Panc1 (cell line): ENCODE results near the gene DQX1. TPM values are rescaled to one million over a fixed set of nuclear protein-coding genes. Genes with fewer than 3 reads are reported as not detected.
A peak's percentile ranks its signal among the peaks of the same experiment; 100 is the strongest.
"Not testable (repeated sequence)": the region's sequence is repeated elsewhere in the genome, so short reads cannot be mapped to it uniquely, and the experiment has no call there.

Source experiments
- ATAC-seq: fragments of 200-7000 bp; cut with Tn5 transposase; 2 replicates; pipeline ENCODE4 v1.9.1; 2020; ENCODE audit warnings: mild to moderate bottlenecking, moderate library complexity
- BruUV-seq: library from RNA; stranded (reverse); fragments of 400-500 nt; replicated peaks from 2 replicates; lab custom pipeline; 2021; lab: Mats Ljungman, UMichigan
- CTCF ChIA-PET: fragments of 300-600 bp; sonication (Branson Sonifier 250); formaldehyde crosslinking; loops from one replicate; lab custom pipeline; 2022; ENCODE audit warnings: antibody characterized with exemption; lab: Charles Lee
- POLR2A ChIA-PET: fragments of 300-600 bp; sonication (Branson Sonifier 250); formaldehyde crosslinking; loops from one replicate; lab custom pipeline; 2022; ENCODE audit warnings: antibody characterized with exemption; lab: Charles Lee
- DNase-seq: peaks from one replicate; pipeline ENCODE4 v3.0.0-alpha.2; 2010; ENCODE audit warnings: low read depth, low spot score
- H3K27ac ChIP-seq: 2 replicates; pipeline ENCODE4 v1.5.1; 2011; ENCODE audit warnings: mild to moderate bottlenecking, low read length, inconsistent platforms
- H3K27me3 ChIP-seq: fragments of 200-500 bp; sonication (Bioruptor generic); 2 replicates; pipeline ENCODE4 v1.6.0; 2014; ENCODE audit warnings: low read length, inconsistent platforms; ENCODE audit not compliant: control insufficient read depth, insufficient read depth
- H3K36me3 ChIP-seq: fragments of 200-500 bp; sonication (Bioruptor generic); 2 replicates; pipeline ENCODE4 v1.5.1; 2014; ENCODE audit warnings: inconsistent platforms, mild to moderate bottlenecking, low read length, moderate library complexity; ENCODE audit not compliant: control insufficient read depth, insufficient read depth
- H3K4me1 ChIP-seq: 2 replicates; pipeline ENCODE4 v1.5.1; 2011; ENCODE audit warnings: inconsistent platforms, mild to moderate bottlenecking, low read length, moderate library complexity; ENCODE audit not compliant: control insufficient read depth, insufficient read depth
- H3K4me3 ChIP-seq, 2 experiments: 2 replicates each; pipeline ENCODE4 v1.5.1; 2011 to 2012; ENCODE audit warnings: low read depth in 2 of 2, low read length in 2 of 2, mild to moderate bottlenecking in 2 of 2, inconsistent platforms in 1 of 2, moderate library complexity in 1 of 2
- H3K9me3 ChIP-seq: fragments of 200-500 bp; sonication (Bioruptor generic); 2 replicates; pipeline ENCODE4 v1.5.1; 2014; ENCODE audit warnings: low read depth, mild to moderate bottlenecking, inconsistent platforms, low read length, moderate library complexity; ENCODE audit not compliant: control insufficient read depth, insufficient read depth
- POLR2AphosphoS5 ChIP-seq: IDR thresholded peaks from 2 replicates; pipeline ENCODE4 v1.6.1; 2012; ENCODE audit warnings: mild to moderate bottlenecking, low read depth, low read length, moderate library complexity
- SIN3A ChIP-seq: IDR thresholded peaks from 2 replicates; pipeline ENCODE4 v1.6.1; 2012; ENCODE audit warnings: low read depth, mild to moderate bottlenecking, low read length, moderate library complexity, borderline replicate concordance; ENCODE audit not compliant: insufficient read depth
- TCF7L2 ChIP-seq: IDR thresholded peaks from 2 replicates; pipeline ENCODE4 v1.6.1; 2011; ENCODE audit warnings: mild to moderate bottlenecking, low read depth, low read length, inconsistent platforms
- in situ Hi-C: cut with HindIII; loops from 2 replicates; pipeline ENCODE4 v1.10.0; 2016; ENCODE audit warnings: low sequenced_read_pairs, low pct_unique_long_range_greater_than_20kb
- intact Hi-C: fragments of 100-400 bp; cut with micrococcal nuclease; formaldehyde crosslinking; loops from one replicate; pipeline ENCODE4 v1.10.0; 2022; ENCODE audit not compliant: unreplicated experiment
- total RNA-seq: library from RNA; stranded (reverse); gene quantifications from one replicate; pipeline ENCODE4 v1.2.1, GENCODE V29; 2021; ENCODE audit not compliant: unreplicated experiment
- TF ChIP-seq, protein P1 (sequence below), 2 experiments: IDR thresholded peaks; 2 replicates each; pipeline ENCODE4 v1.6.1; 2011 to 2012; ENCODE audit warnings: low read depth in 2 of 2, control low read depth in 1 of 2, low read length in 1 of 2, mild to moderate bottlenecking in 1 of 2, moderate library complexity in 1 of 2; ENCODE audit not compliant: insufficient read depth in 1 of 2
- TF ChIP-seq, protein P2 (sequence below): fragments of 450-650 bp; IDR thresholded peaks from 2 replicates; pipeline ENCODE4 v1.5.1; 2017; ENCODE audit warnings: mild to moderate bottlenecking

DQX1 gene
- total RNA-seq, 1 experiment from 2014 or later = 0.41 TPM

DNA sequence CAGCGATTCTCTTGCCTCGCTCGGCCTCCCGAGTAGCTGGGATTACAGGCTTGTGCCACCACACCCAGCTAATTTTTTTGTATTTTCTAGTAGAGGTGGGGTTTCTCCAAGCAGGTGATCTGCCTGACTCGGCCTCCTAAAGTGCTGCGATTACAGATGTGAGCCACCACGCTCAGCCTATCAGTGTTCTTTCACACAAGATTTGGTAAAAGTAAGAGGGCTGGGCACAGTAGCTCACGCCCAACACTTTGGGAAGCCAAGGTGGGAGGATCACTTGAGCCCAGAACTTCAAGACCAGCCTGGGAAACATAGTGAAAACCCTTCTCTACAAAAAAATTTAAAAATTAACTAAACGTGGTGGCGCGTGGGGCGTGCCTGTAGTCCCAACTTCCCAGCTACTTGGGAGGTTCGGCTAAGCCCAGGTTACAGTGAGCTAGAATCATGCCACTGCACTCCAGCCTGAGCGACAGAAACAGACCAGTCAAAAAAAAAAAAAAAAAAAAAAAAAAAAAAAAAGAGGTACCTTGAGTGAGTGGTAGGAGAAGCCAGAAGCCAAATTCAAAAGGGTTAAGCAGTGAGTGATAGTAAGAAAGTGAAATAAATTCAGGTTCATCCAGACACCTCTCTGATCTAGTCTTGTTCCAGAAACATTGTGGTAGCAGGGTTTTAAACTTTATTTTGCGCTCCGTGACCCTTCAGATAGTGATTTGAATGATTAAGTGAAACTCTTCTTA lies 54.5 kb downstream of the DQX1 start:
- ATAC-seq (no peak), DNase-seq (no peak)
- POLR2A ChIA-PET = interaction anchor here (0.6 to 0.7 kb wide), 4 partner anchors 13 to 265 kb away, joined by 4 to 9 read pairs (median 6); partner anchors contain the start of gene WBP1
- Histone ChIP-seq H3K4me1 (peaks cover 2% of the 10 kb centered on the region; the same call in 1 of the 2 replicates), H3K36me3 (peaks cover 3% of the 10 kb centered on the region; the same call in 1 of the 2 replicates), H3K27ac (peak overlapping the region; percentile 95), H3K27me3 (no peaks in the 10 kb centered on the region), H3K9me3 (no peaks in the 10 kb centered on the region), H3K4me3 (peak overlapping the region; percentile 70 to 86)
- CTCF ChIA-PET = no interaction called here
- no TSS peak for BruUV-seq
- TF ChIP-seq POLR2AphosphoS5 = no peak
- no peak for TF ChIP-seq SIN3A
- TF ChIP-seq, protein P1, sequence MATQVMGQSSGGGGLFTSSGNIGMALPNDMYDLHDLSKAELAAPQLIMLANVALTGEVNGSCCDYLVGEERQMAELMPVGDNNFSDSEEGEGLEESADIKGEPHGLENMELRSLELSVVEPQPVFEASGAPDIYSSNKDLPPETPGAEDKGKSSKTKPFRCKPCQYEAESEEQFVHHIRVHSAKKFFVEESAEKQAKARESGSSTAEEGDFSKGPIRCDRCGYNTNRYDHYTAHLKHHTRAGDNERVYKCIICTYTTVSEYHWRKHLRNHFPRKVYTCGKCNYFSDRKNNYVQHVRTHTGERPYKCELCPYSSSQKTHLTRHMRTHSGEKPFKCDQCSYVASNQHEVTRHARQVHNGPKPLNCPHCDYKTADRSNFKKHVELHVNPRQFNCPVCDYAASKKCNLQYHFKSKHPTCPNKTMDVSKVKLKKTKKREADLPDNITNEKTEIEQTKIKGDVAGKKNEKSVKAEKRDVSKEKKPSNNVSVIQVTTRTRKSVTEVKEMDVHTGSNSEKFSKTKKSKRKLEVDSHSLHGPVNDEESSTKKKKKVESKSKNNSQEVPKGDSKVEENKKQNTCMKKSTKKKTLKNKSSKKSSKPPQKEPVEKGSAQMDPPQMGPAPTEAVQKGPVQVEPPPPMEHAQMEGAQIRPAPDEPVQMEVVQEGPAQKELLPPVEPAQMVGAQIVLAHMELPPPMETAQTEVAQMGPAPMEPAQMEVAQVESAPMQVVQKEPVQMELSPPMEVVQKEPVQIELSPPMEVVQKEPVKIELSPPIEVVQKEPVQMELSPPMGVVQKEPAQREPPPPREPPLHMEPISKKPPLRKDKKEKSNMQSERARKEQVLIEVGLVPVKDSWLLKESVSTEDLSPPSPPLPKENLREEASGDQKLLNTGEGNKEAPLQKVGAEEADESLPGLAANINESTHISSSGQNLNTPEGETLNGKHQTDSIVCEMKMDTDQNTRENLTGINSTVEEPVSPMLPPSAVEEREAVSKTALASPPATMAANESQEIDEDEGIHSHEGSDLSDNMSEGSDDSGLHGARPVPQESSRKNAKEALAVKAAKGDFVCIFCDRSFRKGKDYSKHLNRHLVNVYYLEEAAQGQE (IDR thresholded peaks at IDR 0.05; ENCODE audit: insufficient read depth in 1 of 2, low read depth in 2 of 2, low read length in 1 of 2) = no peak
- TF ChIP-seq TCF7L2 = no peak
- TF ChIP-seq, protein P2, sequence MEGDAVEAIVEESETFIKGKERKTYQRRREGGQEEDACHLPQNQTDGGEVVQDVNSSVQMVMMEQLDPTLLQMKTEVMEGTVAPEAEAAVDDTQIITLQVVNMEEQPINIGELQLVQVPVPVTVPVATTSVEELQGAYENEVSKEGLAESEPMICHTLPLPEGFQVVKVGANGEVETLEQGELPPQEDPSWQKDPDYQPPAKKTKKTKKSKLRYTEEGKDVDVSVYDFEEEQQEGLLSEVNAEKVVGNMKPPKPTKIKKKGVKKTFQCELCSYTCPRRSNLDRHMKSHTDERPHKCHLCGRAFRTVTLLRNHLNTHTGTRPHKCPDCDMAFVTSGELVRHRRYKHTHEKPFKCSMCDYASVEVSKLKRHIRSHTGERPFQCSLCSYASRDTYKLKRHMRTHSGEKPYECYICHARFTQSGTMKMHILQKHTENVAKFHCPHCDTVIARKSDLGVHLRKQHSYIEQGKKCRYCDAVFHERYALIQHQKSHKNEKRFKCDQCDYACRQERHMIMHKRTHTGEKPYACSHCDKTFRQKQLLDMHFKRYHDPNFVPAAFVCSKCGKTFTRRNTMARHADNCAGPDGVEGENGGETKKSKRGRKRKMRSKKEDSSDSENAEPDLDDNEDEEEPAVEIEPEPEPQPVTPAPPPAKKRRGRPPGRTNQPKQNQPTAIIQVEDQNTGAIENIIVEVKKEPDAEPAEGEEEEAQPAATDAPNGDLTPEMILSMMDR = no peak
- intact Hi-C loops = no loop called here
- in situ Hi-C loops = no loop called here

GRCh38 chr2:74470742-74471141 lies 55.3 kb downstream of the DQX1 start:
- in situ Hi-C loops, intact Hi-C loops, H3K9me3 ChIP-seq, H3K27ac ChIP-seq, ATAC-seq, CTCF ChIA-PET, H3K4me1 ChIP-seq, BruUV-seq, H3K27me3 ChIP-seq, H3K4me3 ChIP-seq, DNase-seq, H3K36me3 ChIP-seq: not testable (repeated sequence)
- POLR2A ChIA-PET = interaction anchor here (0.6 to 0.7 kb wide), 3 partner anchors 16 to 266 kb away, joined by 4 to 9 read pairs (median 8); no protein-coding TSS in a partner anchor

Other genes starting within 250 kb of the DQX1 start
- gene SLC4A5, start 182.8 kb downstream of the DQX1 start, total RNA-seq = 1.2 TPM
- gene DCTN1, start 145.9 kb downstream of the DQX1 start, total RNA-seq = 190 TPM
- 3.9 TPM for gene C2orf81, start 104.6 kb downstream of the DQX1 start, total RNA-seq
- 27.7 TPM for gene WDR54, start 104.5 kb downstream of the DQX1 start, total RNA-seq
- 83.1 TPM for gene RTKN, start 84.3 kb downstream of the DQX1 start, total RNA-seq
- 26.5 TPM for gene INO80B, start 71.1 kb downstream of the DQX1 start, total RNA-seq
- gene WBP1, start 67.8 kb downstream of the DQX1 start, total RNA-seq = 67.6 TPM
- gene MOGS, start 60.8 kb downstream of the DQX1 start, total RNA-seq = 79.5 TPM
- 98.1 TPM for gene MRPL53, start 53.6 kb downstream of the DQX1 start, total RNA-seq
- gene CCDC142, start 43.2 kb downstream of the DQX1 start, total RNA-seq = 24.2 TPM
- 38.7 TPM for gene TTC31, start 43.1 kb downstream of the DQX1 start, total RNA-seq
- 9.6 TPM for gene LBX2, start 26.6 kb downstream of the DQX1 start, total RNA-seq
- 36.8 TPM for gene PCGF1, start 18.5 kb downstream of the DQX1 start, total RNA-seq
- not detected for gene TLX2, start 11.8 kb downstream of the DQX1 start, total RNA-seq
- 142 TPM for gene AUP1, start 3.5 kb upstream of the DQX1 start, total RNA-seq
- gene HTRA2, start 3.7 kb upstream of the DQX1 start, total RNA-seq = 21.2 TPM
- 1.0 TPM for gene LOXL3, start 27.7 kb upstream of the DQX1 start, total RNA-seq
- 6.2 TPM for gene DOK1, start 28.5 kb upstream of the DQX1 start, total RNA-seq
- gene M1AP, start 122.1 kb upstream of the DQX1 start, total RNA-seq = not detected
- 13.3 TPM for gene SEMA4F, start 128.0 kb upstream of the DQX1 start, total RNA-seq